Right lobe of liver (tissue), 4 donors: ENCODE measurements around the gene TNIK.

ENCODE experiments used
- CTCF ChIP-seq, 4 donors: fragments of 200-600 bp in 3 of 4; fragments of 450-650 bp in 1 of 4; IDR thresholded peaks; one replicate each; pipeline versions ENCODE4 v1.5.1 to v1.8.0; 2016 to 2022; ENCODE audit warnings: antibody characterized with exemption in 4 of 4, mild to moderate bottlenecking in 2 of 4
- POLR2A ChIP-seq: fragments of 450-650 bp; IDR thresholded peaks from one replicate; pipeline ENCODE4 v1.6.1; 2017; ENCODE audit warnings: antibody characterized with exemption, mild to moderate bottlenecking
- donor health status: DM: no; HTN: no; CAD: no.
- donor health status: DM: no; HTN: no; CAD: no.
- donor health status: DM: no; HTN: yes; CAD: no.

DNA sequence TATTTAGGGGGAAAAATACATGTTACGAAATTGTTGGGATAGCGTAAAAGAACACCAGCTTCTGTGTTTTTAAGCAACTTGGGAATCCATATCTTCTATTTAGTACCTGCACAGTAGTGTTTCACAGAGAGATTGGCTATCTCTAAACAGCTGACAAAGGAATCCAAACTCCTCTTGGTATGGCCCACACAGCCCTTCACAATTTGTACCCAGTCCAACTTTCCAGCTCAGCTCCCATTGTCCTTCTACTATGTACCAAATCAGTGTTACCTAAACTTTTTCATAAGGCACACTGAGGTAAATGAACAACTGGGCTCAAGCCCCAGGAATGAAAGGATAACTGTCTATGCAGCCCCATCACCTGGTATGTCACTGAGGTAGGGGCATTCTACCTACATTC, 61.9 kb downstream of the TNIK start:
- TF ChIP-seq CTCF (IDR thresholded peaks at IDR 0.05) (no peak), POLR2A (no peak)
